ENCODE data around the gene NXPE1.

The NXPE1 gene

GRCh38 chr11:114551060-114551459, 8.6 kb downstream of the NXPE1 start:
- in situ Hi-C loops (cut with HindIII; ENCODE audit: low pct_ligation_motif_present, low sequenced_read_pairs), result no loop called here
- no peak for DNase-seq
- Histone ChIP-seq H3K27ac (no peak overlapping the region), H3K27me3 (replicated peaks) (no peaks in the 10 kb centered on the region), H3K4me3 (ENCODE audit: low read depth, low read length) (no peak overlapping the region), H3K36me3 (replicated peaks) (no peaks in the 10 kb centered on the region)
- TF ChIP-seq CTCF (IDR thresholded peaks at IDR 0.05; ENCODE audit: low read depth, low read length, missing control alignments), result no peak

- Histone ChIP-seq H3K4me3 (ENCODE audit: low read depth, low read length) (no peak overlapping the region), H3K27ac (no peak overlapping the region), H3K36me3 (replicated peaks) (no peaks in the 10 kb centered on the region), H3K27me3 (replicated peaks) (no peaks in the 10 kb centered on the region)
- no peak for TF ChIP-seq CTCF (IDR thresholded peaks at IDR 0.05; ENCODE audit: low read depth, low read length, missing control alignments)
- in situ Hi-C loops (cut with HindIII; ENCODE audit: low pct_ligation_motif_present, low sequenced_read_pairs), result no loop called here
- DNase-seq, result no peak
These were observed 34.0 kb downstream of the NXPE1 start for GRCh38 chr11:114525682-114526081.

- Histone ChIP-seq H3K4me3 (ENCODE audit: low read depth, low read length) (no peak overlapping the region), H3K27ac (no peak overlapping the region), H3K27me3 (replicated peaks) (no peaks in the 10 kb centered on the region), H3K36me3 (replicated peaks) (no peaks in the 10 kb centered on the region)
- in situ Hi-C loops (cut with HindIII; ENCODE audit: low pct_ligation_motif_present, low sequenced_read_pairs), result no loop called here
- DNase-seq, result no peak
- TF ChIP-seq CTCF (IDR thresholded peaks at IDR 0.05; ENCODE audit: low read depth, low read length, missing control alignments), result no peak
These were observed 35.6 kb downstream of the NXPE1 start for GRCh38 chr11:114524122-114524521.

GRCh38 chr11:114522818-114523217, 36.9 kb downstream of the NXPE1 start:
- TF ChIP-seq CTCF (IDR thresholded peaks at IDR 0.05; ENCODE audit: low read depth, low read length, missing control alignments), result no peak
- no peak overlapping the region for H3K27ac ChIP-seq
- no peak for DNase-seq
- no peaks in the 10 kb centered on the region for H3K36me3 ChIP-seq (replicated peaks)
- H3K27me3 ChIP-seq (replicated peaks), result no peaks in the 10 kb centered on the region
- H3K4me3 ChIP-seq (ENCODE audit: low read depth, low read length), result no peak overlapping the region
- in situ Hi-C loops (cut with HindIII; ENCODE audit: low pct_ligation_motif_present, low sequenced_read_pairs), result no loop called here

- Histone ChIP-seq H3K27me3 (replicated peaks) (no peaks in the 10 kb centered on the region), H3K27ac (no peak overlapping the region), H3K36me3 (replicated peaks) (no peaks in the 10 kb centered on the region), H3K4me3 (ENCODE audit: low read depth, low read length) (no peak overlapping the region)
- in situ Hi-C loops (cut with HindIII; ENCODE audit: low pct_ligation_motif_present, low sequenced_read_pairs), result no loop called here
- no peak for TF ChIP-seq CTCF (IDR thresholded peaks at IDR 0.05; ENCODE audit: low read depth, low read length, missing control alignments)
- DNase-seq, result no peak
These were observed 48.1 kb downstream of the NXPE1 start for GRCh38 chr11:114511538-114511937.

GRCh38 chr11:114511079-114511478, 48.6 kb downstream of the NXPE1 start:
- no peak for TF ChIP-seq CTCF (IDR thresholded peaks at IDR 0.05; ENCODE audit: low read depth, low read length, missing control alignments)
- Histone ChIP-seq H3K27me3 (replicated peaks) (no peaks in the 10 kb centered on the region), H3K36me3 (replicated peaks) (no peaks in the 10 kb centered on the region), H3K4me3 (ENCODE audit: low read depth, low read length) (no peak overlapping the region), H3K27ac (no peak overlapping the region)
- no peak for DNase-seq
- in situ Hi-C loops (cut with HindIII; ENCODE audit: low pct_ligation_motif_present, low sequenced_read_pairs), result no loop called here

All from brain microvascular endothelial cell (primary cell).